Right atrium auricular region (tissue), 2 donors: ENCODE measurements around the gene SCN9A. TPM values are rescaled to one million over a fixed set of nuclear protein-coding genes. Genes with fewer than 3 reads are reported as not detected.

Experiments used
- DNase-seq: peaks from one replicate; pipeline ENCODE4 v3.0.0-alpha.2; 2019; ENCODE audit warnings: low spot score
- H3K27ac ChIP-seq, 2 donors: fragments of 200-600 bp; sonication (generic); 1 replicate in 1 of 2; 2 replicates in 1 of 2; pipeline ENCODE4 v1.5.1; 2016 to 2019
- H3K27me3 ChIP-seq, 2 donors: fragments of 200-600 bp; sonication (generic); one replicate each; pipeline versions ENCODE4 v1.5.1 to v1.6.0; 2017 to 2019
- H3K36me3 ChIP-seq: fragments of 200-600 bp; sonication (generic); one replicate; pipeline ENCODE4 v1.5.1; 2016
- H3K4me1 ChIP-seq, 2 donors: fragments of 200-600 bp; sonication (generic); one replicate each; pipeline versions ENCODE4 v1.5.1 to v1.6.0; 2017 to 2019
- H3K4me3 ChIP-seq, 2 donors: fragments of 200-600 bp; sonication (generic); 1 replicate in 1 of 2; 2 replicates in 1 of 2; pipeline ENCODE4 v1.5.1; 2017 to 2019; ENCODE audit warnings: mild to moderate bottlenecking in 1 of 2, moderate library complexity in 1 of 2
- H3K9me3 ChIP-seq, 2 donors: fragments of 200-600 bp; sonication (generic); one replicate each; pipeline ENCODE4 v1.5.1; 2019
- CTCF ChIP-seq, 2 donors: fragments of 200-600 bp; sonication (generic); IDR thresholded peaks; one replicate each; pipeline ENCODE4 v1.5.1; 2019; ENCODE audit warnings: antibody characterized with exemption in 2 of 2
- total RNA-seq, 2 donors: library from RNA; depleted of rRNA; stranded (reverse); fragments of >200 nt; gene quantifications; one replicate each; pipeline ENCODE4 v1.1.0, GENCODE V29; 2016

Gene SCN9A
- total RNA-seq, 2 donors from 2014 or later: 0.51 to 1.1 TPM

GRCh38 chr2:166202778-166203177, 173.0 kb downstream of the SCN9A start:
- no peak for DNase-seq
- peaks cover 0 to 14% of the 10 kb centered on the region in 2 donors for H3K9me3 ChIP-seq

GRCh38 chr2:166197446-166197845, 178.3 kb downstream of the SCN9A start:
- Histone ChIP-seq H3K27ac (no peak overlapping the region), H3K36me3 (no peaks in the 10 kb centered on the region), H3K4me3 (no peak overlapping the region), H3K4me1 (no peaks in the 10 kb centered on the region), H3K9me3 (peaks cover 0 to 5% of the 10 kb centered on the region in 2 donors), H3K27me3 (no peaks in the 10 kb centered on the region)
- no peak for TF ChIP-seq CTCF (IDR thresholded peaks at IDR 0.05)
- DNase-seq: no peak

More at GRCh38 chr2:166202778-166203177, 173.0 kb downstream of the SCN9A start:
- no peak overlapping the region for H3K4me3 ChIP-seq
- no peak for TF ChIP-seq CTCF (IDR thresholded peaks at IDR 0.05)
- H3K4me1 ChIP-seq: no peaks in the 10 kb centered on the region
- no peaks in the 10 kb centered on the region for H3K27me3 ChIP-seq
- H3K36me3 ChIP-seq: no peaks in the 10 kb centered on the region
- no peak overlapping the region for H3K27ac ChIP-seq

GRCh38 chr2:166193407-166193806, 182.3 kb downstream of the SCN9A start:
- Histone ChIP-seq H3K4me1 (no peaks in the 10 kb centered on the region), H3K27ac (no peak overlapping the region), H3K36me3 (no peaks in the 10 kb centered on the region), H3K4me3 (no peak overlapping the region), H3K9me3 (no peaks in the 10 kb centered on the region), H3K27me3 (no peaks in the 10 kb centered on the region)
- TF ChIP-seq CTCF (IDR thresholded peaks at IDR 0.05): no peak
- no peak for DNase-seq

GRCh38 chr2:166188084-166188483, 187.7 kb downstream of the SCN9A start:
- no peaks in the 10 kb centered on the region for H3K4me1 ChIP-seq
- H3K36me3 ChIP-seq: no peaks in the 10 kb centered on the region
- H3K27me3 ChIP-seq: no peaks in the 10 kb centered on the region
- no peaks in the 10 kb centered on the region for H3K9me3 ChIP-seq
- no peak for DNase-seq
- H3K27ac ChIP-seq: no peak overlapping the region
- TF ChIP-seq CTCF (IDR thresholded peaks at IDR 0.05): no peak
- no peak overlapping the region for H3K4me3 ChIP-seq

- DNase-seq: no peak
- no peak overlapping the region for H3K27ac ChIP-seq
- H3K4me3 ChIP-seq: no peak overlapping the region
- H3K27me3 ChIP-seq: no peaks in the 10 kb centered on the region
- no peaks in the 10 kb centered on the region for H3K36me3 ChIP-seq
- no peaks in the 10 kb centered on the region for H3K9me3 ChIP-seq
- no peaks in the 10 kb centered on the region for H3K4me1 ChIP-seq
- TF ChIP-seq CTCF (IDR thresholded peaks at IDR 0.05): no peak
Observed at GRCh38 chr2:166184789-166185188, 191.0 kb downstream of the SCN9A start.

- Histone ChIP-seq H3K36me3 (no peaks in the 10 kb centered on the region), H3K4me3 (no peak overlapping the region), H3K27ac (no peak overlapping the region), H3K27me3 (no peaks in the 10 kb centered on the region), H3K4me1 (no peaks in the 10 kb centered on the region), H3K9me3 (no peaks in the 10 kb centered on the region)
- TF ChIP-seq CTCF (IDR thresholded peaks at IDR 0.05): no peak
- no peak for DNase-seq
Observed at GRCh38 chr2:166181813-166182154, 194.0 kb downstream of the SCN9A start.
